DMS53 treated with DMSO at 0.1 percent for 48 hours (cell line): ENCODE data around the gene KLK5.
A peak's percentile ranks its signal among the peaks of the same experiment; 100 is the strongest.
"Not testable (repeated sequence)": the region's sequence is repeated elsewhere in the genome, so short reads cannot be mapped to it uniquely, and the experiment has no call there.

Experiments
- DNase-seq: peaks from one replicate; lab custom pipeline; 2025; ENCODE audit not compliant: unreplicated experiment; lab: John Stamatoyannopoulos, UW

The KLK5 gene

GRCh38 chr19:50922317-50922853 is 30.5 kb downstream of the KLK5 start:
- peak; percentile 87 for DNase-seq

GRCh38 chr19:50921426-50922316 is 31.2 kb downstream of the KLK5 start:
- no peak for DNase-seq

- no peak for DNase-seq
Measured at GRCh38 chr19:50916069-50916468, 36.8 kb downstream of the KLK5 start.

- DNase-seq: no peak
Measured at GRCh38 chr19:50912727-50913716, 39.8 kb downstream of the KLK5 start.

GRCh38 chr19:50912102-50912599 is 40.7 kb downstream of the KLK5 start:
- no peak for DNase-seq

GRCh38 chr19:50911206-50912101 is 41.4 kb downstream of the KLK5 start, which contains the start of gene KLK4:
KLK4 (minus strand) TSS chr19:50911395; CDS start chr19:50910738, 657 bp downstream.
- DNase-seq: no peak

- DNase-seq: no peak
Measured at GRCh38 chr19:50910722-50911121, 42.1 kb downstream of the KLK5 start.

- no peak for DNase-seq
Measured at GRCh38 chr19:50909240-50910070, 43.4 kb downstream of the KLK5 start.

- no peak for DNase-seq
Measured at GRCh38 chr19:50908336-50908735, 44.5 kb downstream of the KLK5 start.

- DNase-seq: no peak
Measured at GRCh38 chr19:50906217-50906616, 46.6 kb downstream of the KLK5 start.

- DNase-seq: no peak
Measured at GRCh38 chr19:50902640-50903039, 50.2 kb downstream of the KLK5 start.

- no peak for DNase-seq
Measured at GRCh38 chr19:50899569-50899968, 53.3 kb downstream of the KLK5 start.

- DNase-seq: no peak
Measured at GRCh38 chr19:50898018-50898417, 54.8 kb downstream of the KLK5 start.

GRCh38 chr19:50897612-50898011 is 55.2 kb downstream of the KLK5 start:
- no peak for DNase-seq

GRCh38 chr19:50897191-50897607 is 55.6 kb downstream of the KLK5 start:
- DNase-seq: no peak

GRCh38 chr19:50896591-50897190 is 56.1 kb downstream of the KLK5 start:
- peak; percentile 90 for DNase-seq

- DNase-seq: not testable (repeated sequence)
Measured at GRCh38 chr19:50896089-50896590, 56.7 kb downstream of the KLK5 start.
